Measurements from ENCODE around the gene PPFIA1. TPM values are rescaled to one million over a fixed set of nuclear protein-coding genes. Genes with fewer than 3 reads are reported as not detected.

PPFIA1 gene
- total and polyA plus RNA-seq, 2 of the 8 experiments (the other 6 are each of a cell fraction or from before 2014, with no cell fraction given), result 44.3 to 73.5 TPM

DNA sequence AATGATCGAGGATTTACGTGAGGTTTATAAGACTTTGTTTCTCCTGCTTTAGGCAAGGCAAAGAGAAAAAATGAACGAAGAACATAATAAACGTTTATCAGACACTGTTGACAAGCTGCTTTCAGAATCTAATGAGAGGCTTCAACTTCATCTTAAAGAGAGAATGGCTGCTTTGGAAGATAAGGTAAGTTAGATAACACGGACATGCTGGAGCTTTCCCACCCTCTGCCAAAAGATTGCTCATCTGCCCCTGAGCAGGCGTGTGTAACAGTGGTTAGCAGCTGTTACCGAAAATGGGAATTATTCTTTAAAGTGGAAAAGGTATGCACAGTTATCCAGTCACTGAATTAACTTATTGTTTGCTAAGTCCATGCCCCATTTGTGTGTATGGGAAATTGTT lies 65.0 kb downstream of the PPFIA1 start (continued):
- TF ChIP-seq CHD7 (IDR thresholded peaks at IDR 0.05; ENCODE audit: insufficient replicate concordance, low read length), result no peak
- TF ChIP-seq SIN3A (conservative IDR thresholded peaks at IDR 0.05 in 1 of 2, IDR thresholded peaks at IDR 0.05 in 1 of 2; ENCODE audit: low read depth in 1 of 2, low read length in 2 of 2), result no peak
- no peak for TF ChIP-seq RFX5 (IDR thresholded peaks at IDR 0.05; ENCODE audit: borderline replicate concordance, low read depth, low read length)
- TF ChIP-seq POLR2A (IDR thresholded peaks at IDR 0.05; ENCODE audit: control extremely low read depth in 1 of 2, low read depth in 2 of 2, low read length in 2 of 2), result no peak
- no peak for TF ChIP-seq TAF1 (IDR thresholded peaks at IDR 0.05; ENCODE audit: low read depth, low read length)
- no peak for TF ChIP-seq HDAC6 (IDR thresholded peaks at IDR 0.05; ENCODE audit: low read depth, low read length)
- no peak for TF ChIP-seq TCF12 (IDR thresholded peaks at IDR 0.05; ENCODE audit: low read depth, low read length)
- TF ChIP-seq GTF2F1 (IDR thresholded peaks at IDR 0.05; ENCODE audit: borderline replicate concordance, low read depth, low read length), result no peak
- no peak for TF ChIP-seq CHD1 (IDR thresholded peaks at IDR 0.05; ENCODE audit: low read depth, low read length)
- TF ChIP-seq NANOG (IDR thresholded peaks at IDR 0.05; ENCODE audit: insufficient read depth, low read depth, low read length, poor library complexity, severe bottlenecking), result no peak

Measured in H1 (cell line).